Liver (tissue), 9 donors: Measurements from ENCODE around the gene IGBP1. TPM values are rescaled to one million over a fixed set of nuclear protein-coding genes. Genes with fewer than 3 reads are reported as not detected.

ENCODE experiments used
- DNase-seq: peaks from one replicate; pipeline ENCODE4 v3.0.0-alpha.2; 2017; ENCODE audit warnings: low spot score
- H3K27ac ChIP-seq, 2 donors: one replicate each; pipeline ENCODE4 v1.7.0; 2013; ENCODE audit warnings: inconsistent platforms in 2 of 2, low read length in 2 of 2, control low read depth in 1 of 2, low read depth in 1 of 2, mild to moderate bottlenecking in 1 of 2
- H3K27me3 ChIP-seq, 4 donors: one replicate each; pipeline versions ENCODE4 v1.6.1 to v1.7.0; 2013; ENCODE audit warnings: low read length in 3 of 4, inconsistent platforms in 1 of 4, mild to moderate bottlenecking in 1 of 4, moderate library complexity in 1 of 4; ENCODE audit not compliant: control insufficient read depth in 4 of 4, insufficient read depth in 4 of 4
- H3K36me3 ChIP-seq, 4 donors: one replicate each; pipeline versions ENCODE4 v1.6.1 to v1.7.0; 2013; ENCODE audit warnings: low read length in 3 of 4, mild to moderate bottlenecking in 3 of 4, low read depth in 1 of 4, moderate library complexity in 1 of 4; ENCODE audit not compliant: control insufficient read depth in 4 of 4, insufficient read depth in 3 of 4
- H3K4me1 ChIP-seq, 4 donors: one replicate each; pipeline versions ENCODE4 v1.6.1 to v1.7.0; 2013; ENCODE audit warnings: low read length in 3 of 4, mild to moderate bottlenecking in 3 of 4, moderate library complexity in 1 of 4; ENCODE audit not compliant: control insufficient read depth in 4 of 4, insufficient read depth in 4 of 4
- H3K4me3 ChIP-seq, 3 donors: one replicate each; pipeline versions ENCODE4 v1.6.1 to v1.7.0; 2013; ENCODE audit warnings: low read length in 3 of 3, control low read depth in 1 of 3, low read depth in 1 of 3, mild to moderate bottlenecking in 1 of 3
- H3K9ac ChIP-seq, 2 donors: one replicate each; pipeline ENCODE4 v1.7.0; 2013; ENCODE audit warnings: low read length in 2 of 2, mild to moderate bottlenecking in 2 of 2, moderate library complexity in 2 of 2, control low read depth in 1 of 2, low read depth in 1 of 2
- H3K9me3 ChIP-seq, 4 donors: one replicate each; pipeline versions ENCODE4 v1.6.1 to v1.7.0; 2013; ENCODE audit warnings: low read length in 3 of 4; ENCODE audit not compliant: control insufficient read depth in 4 of 4
- ATF3 ChIP-seq: IDR thresholded peaks from 2 replicates; pipeline ENCODE4 v1.6.1; 2016; ENCODE audit warnings: antibody characterized with exemption
- CTCF ChIP-seq: fragments of 150-350 bp; IDR thresholded peaks from 2 replicates; pipeline ENCODE4 v1.5.1; 2017; ENCODE audit warnings: improper control_type of control experiment, low read depth, low read length; ENCODE audit not compliant: missing input control
- EGR1 ChIP-seq, 2 donors: IDR thresholded peaks; 2 replicates each; pipeline ENCODE4 v1.6.1; 2016 to 2018; ENCODE audit warnings: antibody characterized with exemption in 2 of 2, low read depth in 2 of 2
- FOXA1 ChIP-seq: IDR thresholded peaks from 2 replicates; pipeline ENCODE4 v1.6.1; 2016; ENCODE audit warnings: antibody characterized with exemption
- FOXA2 ChIP-seq: IDR thresholded peaks from 2 replicates; pipeline ENCODE4 v1.6.1; 2016; ENCODE audit warnings: antibody characterized with exemption
- GABPA ChIP-seq, 2 donors: IDR thresholded peaks in 1 of 2; conservative IDR thresholded peaks in 1 of 2; 2 replicates each; pipeline ENCODE4 v1.6.1; 2016; ENCODE audit warnings: antibody characterized with exemption in 2 of 2, mild to moderate bottlenecking in 1 of 2, moderate library complexity in 1 of 2
- HNF4A ChIP-seq, 2 donors: conservative IDR thresholded peaks; 2 replicates each; pipeline ENCODE4 v1.6.1; 2016; ENCODE audit warnings: antibody characterized with exemption in 2 of 2, mild to moderate bottlenecking in 2 of 2
- HNF4G ChIP-seq: IDR thresholded peaks from 2 replicates; pipeline ENCODE4 v1.6.1; 2016; ENCODE audit warnings: antibody characterized with exemption
- JUND ChIP-seq, 2 donors: IDR thresholded peaks; 2 replicates each; pipeline ENCODE4 v1.6.1; 2016; ENCODE audit warnings: antibody characterized with exemption in 2 of 2
- MAX ChIP-seq: IDR thresholded peaks from 2 replicates; pipeline ENCODE4 v1.6.1; 2016; ENCODE audit warnings: antibody characterized with exemption
- NR2F2 ChIP-seq: IDR thresholded peaks from 2 replicates; pipeline ENCODE4 v1.6.1; 2016; ENCODE audit warnings: antibody characterized with exemption
- RAD21 ChIP-seq, 2 donors: IDR thresholded peaks; 2 replicates each; pipeline ENCODE4 v1.6.1; 2016; ENCODE audit warnings: antibody characterized with exemption in 2 of 2, mild to moderate bottlenecking in 2 of 2
- REST ChIP-seq: IDR thresholded peaks from 2 replicates; pipeline ENCODE4 v1.6.1; 2016; ENCODE audit warnings: antibody characterized with exemption, mild to moderate bottlenecking
- RXRA ChIP-seq, 2 donors: IDR thresholded peaks; 2 replicates each; pipeline ENCODE4 v1.6.1; 2017 to 2018; ENCODE audit warnings: antibody characterized with exemption in 2 of 2, mild to moderate bottlenecking in 1 of 2
- SP1 ChIP-seq: IDR thresholded peaks from 2 replicates; pipeline ENCODE4 v1.6.1; 2018; ENCODE audit warnings: antibody characterized with exemption, mild to moderate bottlenecking
- TAF1 ChIP-seq: conservative IDR thresholded peaks from 2 replicates; pipeline ENCODE4 v1.6.1; 2016; ENCODE audit warnings: antibody characterized with exemption, mild to moderate bottlenecking
- YY1 ChIP-seq: IDR thresholded peaks from 2 replicates; pipeline ENCODE4 v1.6.1; 2016; ENCODE audit warnings: antibody characterized with exemption, mild to moderate bottlenecking
- ZBTB33 ChIP-seq: IDR thresholded peaks from 2 replicates; pipeline ENCODE4 v1.6.1; 2016; ENCODE audit warnings: antibody characterized with exemption
- polyA plus RNA-seq, 2 donors: library from polyadenylated mRNA; stranded (reverse) in 1 of 2; unstranded in 1 of 2; fragments of 200-250 nt in 1 of 2; fragments of >200 nt in 1 of 2; fragmentation: Nextera tagmentation in 1 of 2; extraction: Ambion mirVana in 1 of 2; gene quantifications; one replicate each; pipeline versions ENCODE4 v1.2.1 to v1.2.3, GENCODE V29; 2013 to 2015
- total RNA-seq, 2 donors: library from RNA; depleted of rRNA; stranded (reverse); fragments of >200 nt; gene quantifications; one replicate each; pipeline ENCODE4 v1.2.3, GENCODE V29; 2014
- donor health status: healthy.
- donor health status: healthy.
- donor health status: healthy.
- donor health status: healthy.
- donor health status: healthy.

Gene IGBP1
- total and polyA plus RNA-seq, 4 donors, result 7.8 to 18.1 (median 11.6) TPM

GRCh38 chrX:70088751-70089150 lies 44.5 kb upstream of the IGBP1 start:
- Histone ChIP-seq H3K36me3 (no peaks in the 10 kb centered on the region), H3K9me3 (no peaks in the 10 kb centered on the region), H3K9ac (no peak overlapping the region), H3K27me3 (no peaks in the 10 kb centered on the region), H3K4me3 (no peak overlapping the region), H3K27ac (no peak overlapping the region), H3K4me1 (no peaks in the 10 kb centered on the region)
- no peak for DNase-seq
- TF ChIP-seq GABPA (IDR thresholded peaks at IDR 0.05 in 1 of 2, conservative IDR thresholded peaks at IDR 0.05 in 1 of 2), result no peak
- no peak for TF ChIP-seq HNF4A (conservative IDR thresholded peaks at IDR 0.05)
- TF ChIP-seq ZBTB33, result no peak
- TF ChIP-seq JUND (IDR thresholded peaks at IDR 0.05), result no peak
- no peak for TF ChIP-seq RAD21 (IDR thresholded peaks at IDR 0.05)
- TF ChIP-seq EGR1 (IDR thresholded peaks at IDR 0.05; ENCODE audit: low read depth in 2 of 2), result no peak
- no peak for TF ChIP-seq MAX
- no peak for TF ChIP-seq ATF3
- TF ChIP-seq SP1, result no peak
- no peak for TF ChIP-seq RXRA (IDR thresholded peaks at IDR 0.05)
- TF ChIP-seq TAF1, result no peak
- no peak for TF ChIP-seq HNF4G
- no peak for TF ChIP-seq FOXA2
- no peak for TF ChIP-seq NR2F2
- TF ChIP-seq CTCF, result no peak
- TF ChIP-seq FOXA1, result no peak
- TF ChIP-seq REST, result no peak
- no peak for TF ChIP-seq YY1
